Measurements from ENCODE around the gene AFAP1.

The AFAP1 gene

DNA sequence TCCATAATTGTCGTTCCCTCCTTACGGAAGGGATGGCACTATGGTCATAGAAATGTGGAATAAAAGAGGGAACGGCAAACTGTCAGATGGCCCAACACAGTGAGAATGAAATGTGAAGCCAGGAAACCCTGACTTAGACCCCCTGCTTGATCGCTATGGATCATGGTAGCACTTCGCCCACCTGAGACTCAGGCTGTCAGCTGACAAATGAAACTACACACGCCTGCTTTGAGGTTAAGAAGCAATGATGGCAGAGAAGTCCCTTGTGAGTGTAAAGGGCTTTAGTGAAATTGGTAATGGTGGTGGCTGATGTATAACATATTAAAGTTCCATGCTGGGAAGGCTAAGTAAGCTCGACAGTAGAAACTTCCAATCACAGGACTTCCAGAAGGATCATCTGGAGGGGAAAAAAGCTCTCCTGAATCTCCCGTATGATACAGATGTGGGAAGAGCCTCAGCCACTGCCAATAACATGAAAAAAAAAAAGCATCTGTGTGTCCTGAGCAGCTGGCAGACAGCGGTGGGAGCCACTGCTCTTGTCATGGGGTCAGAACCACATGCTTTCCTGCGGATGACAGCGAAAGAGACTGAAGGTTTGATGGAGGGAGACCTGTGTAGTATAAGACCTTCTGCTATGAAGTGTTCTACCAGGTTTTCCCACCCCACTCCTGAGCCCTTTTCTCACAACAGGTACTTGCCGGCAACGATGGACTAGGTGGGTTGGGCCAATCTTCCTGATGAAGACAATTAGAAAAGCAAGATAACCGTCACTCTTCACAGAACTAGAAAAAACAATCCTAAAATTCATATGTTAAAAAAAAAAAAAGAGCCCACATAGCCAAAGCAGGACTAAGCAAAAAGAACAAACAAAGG is 107.6 kb downstream of the AFAP1 start:
- no peak for DNase-seq

GRCh38 chr4:7831330-7831729 is 108.3 kb downstream of the AFAP1 start:
- no peak for DNase-seq

DNA sequence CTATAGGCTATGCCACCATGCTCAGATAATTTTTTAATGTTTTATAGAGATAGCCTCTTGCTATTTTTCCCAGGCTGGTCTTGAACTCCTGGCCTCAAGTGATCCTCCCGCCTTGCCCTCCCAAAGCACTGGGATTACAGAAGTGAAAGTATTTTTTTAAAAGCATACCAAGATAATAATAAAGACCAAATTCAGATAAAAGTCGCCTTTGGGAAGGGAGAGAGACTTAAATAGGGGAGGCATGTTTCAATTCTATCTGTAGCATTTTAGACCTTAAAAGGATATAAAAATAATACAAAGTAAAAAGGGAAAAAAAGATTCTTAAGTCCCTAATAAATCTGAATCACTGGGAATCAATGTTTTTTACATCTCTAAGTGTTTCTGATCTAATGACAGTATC is 108.9 kb downstream of the AFAP1 start:
- DNase-seq, result no peak

GRCh38 chr4:7829652-7830580 is 109.7 kb downstream of the AFAP1 start:
- no peak for DNase-seq

DNA sequence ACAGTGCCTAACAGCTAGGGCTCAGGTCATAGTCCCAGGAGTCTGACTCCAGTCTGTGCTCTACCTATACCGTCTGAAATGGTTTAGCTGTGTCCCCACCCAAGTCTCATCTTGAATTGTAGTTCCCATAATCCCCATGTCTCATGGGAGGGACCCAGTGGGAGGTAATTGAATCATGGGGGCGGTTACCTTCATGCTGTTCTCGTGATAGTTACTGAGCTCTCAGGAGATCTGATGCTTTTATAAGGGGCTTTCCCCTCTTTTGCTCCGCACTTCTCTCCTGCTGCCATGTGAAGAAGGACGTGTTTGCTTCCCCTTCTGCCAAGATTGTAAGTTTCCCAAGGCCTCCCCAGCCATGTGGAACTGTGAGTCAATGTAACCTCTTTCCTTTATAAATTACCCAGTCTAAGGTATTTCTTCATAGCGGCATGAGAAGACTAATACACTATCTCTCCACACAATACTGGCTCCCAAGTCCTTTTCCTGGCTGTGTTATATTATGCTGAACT is 110.8 kb downstream of the AFAP1 start:
- DNase-seq, result no peak

GRCh38 chr4:7828011-7828720 is 111.5 kb downstream of the AFAP1 start:
- DNase-seq, result no peak

DNA sequence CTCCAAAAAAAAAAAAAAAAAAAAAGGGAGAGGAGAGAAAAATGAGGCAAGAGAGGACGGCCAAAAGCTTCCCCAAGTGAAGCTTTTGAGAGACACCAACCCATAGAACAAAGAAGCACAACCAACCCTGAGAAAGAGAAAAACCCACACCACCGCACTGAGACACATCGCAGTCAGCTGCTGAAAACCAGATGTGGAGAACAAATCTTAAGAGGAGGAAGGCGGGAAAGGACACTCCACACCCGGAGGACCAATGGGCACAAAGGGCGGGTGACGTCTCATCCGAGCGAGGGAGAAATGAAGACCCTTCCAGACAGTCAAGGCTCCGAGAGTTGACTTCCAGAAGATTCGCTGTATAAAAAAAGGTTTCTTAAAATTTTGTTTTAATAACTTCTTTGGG is 112.1 kb downstream of the AFAP1 start:
- DNase-seq, result no peak

- no peak for DNase-seq
Observed at GRCh38 chr4:7826909-7827306, 112.8 kb downstream of the AFAP1 start.

DNA sequence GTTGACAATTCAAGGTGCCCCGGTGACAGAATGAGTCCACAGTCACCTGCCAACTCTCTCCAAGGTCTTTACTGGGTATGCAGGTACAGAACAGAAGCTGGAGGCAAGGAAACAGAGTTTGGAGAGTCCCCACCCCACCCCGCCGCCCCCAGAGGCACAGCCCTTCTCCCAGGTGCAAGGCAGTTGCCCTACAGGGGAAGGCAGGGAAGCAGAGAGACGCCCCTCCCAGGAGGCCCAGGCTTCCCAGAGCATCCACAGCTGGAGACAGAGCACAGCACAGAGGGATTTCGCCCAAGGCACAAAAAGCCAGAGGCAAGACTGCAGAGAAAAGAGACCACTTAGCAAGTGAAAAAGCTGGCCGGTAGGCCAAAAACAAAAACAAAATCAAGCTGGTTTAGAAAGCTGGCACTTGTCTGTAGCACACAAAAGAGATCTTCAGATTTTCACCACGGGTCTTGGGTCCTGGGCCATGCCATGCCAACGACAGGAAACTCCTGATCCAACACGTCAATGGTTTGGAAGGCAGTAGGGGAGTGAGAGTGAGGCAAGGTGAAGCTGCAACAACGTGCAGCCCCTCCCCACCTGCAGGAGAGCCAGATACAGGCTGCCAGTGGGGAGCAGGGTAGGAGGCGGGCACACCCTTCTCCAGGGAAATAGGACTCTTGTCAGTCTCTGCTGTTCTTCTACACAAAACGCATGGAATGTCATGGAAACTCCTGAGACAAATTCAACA is 113.3 kb downstream of the AFAP1 start:
- no peak for DNase-seq

GRCh38 chr4:7824218-7824617 is 115.4 kb downstream of the AFAP1 start:
- DNase-seq, result no peak

- DNase-seq, result no peak
Observed at GRCh38 chr4:7823416-7823824, 116.2 kb downstream of the AFAP1 start.

DNA sequence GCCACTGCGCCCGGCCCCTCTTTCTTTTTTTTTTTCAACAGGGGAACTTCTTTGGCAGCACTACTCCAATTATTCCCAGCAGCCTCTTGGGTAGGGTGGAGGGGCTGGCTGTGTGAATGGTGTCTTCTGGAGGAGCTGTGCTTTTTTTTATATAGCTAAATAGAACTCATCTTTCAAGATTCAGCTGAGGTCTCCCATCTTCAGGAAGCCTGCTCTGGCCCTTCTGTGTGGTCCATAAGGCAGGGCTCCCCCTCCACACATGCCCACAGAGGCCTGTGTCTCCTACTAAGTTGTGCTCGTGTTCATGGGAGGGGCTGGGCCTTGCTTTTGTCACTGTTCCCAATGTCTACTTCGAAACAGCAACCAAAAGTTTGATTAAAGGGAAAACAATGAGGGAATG is 116.8 kb downstream of the AFAP1 start:
- DNase-seq, result no peak

- no peak for DNase-seq
Observed at GRCh38 chr4:7822137-7822505, 117.5 kb downstream of the AFAP1 start.

DNA sequence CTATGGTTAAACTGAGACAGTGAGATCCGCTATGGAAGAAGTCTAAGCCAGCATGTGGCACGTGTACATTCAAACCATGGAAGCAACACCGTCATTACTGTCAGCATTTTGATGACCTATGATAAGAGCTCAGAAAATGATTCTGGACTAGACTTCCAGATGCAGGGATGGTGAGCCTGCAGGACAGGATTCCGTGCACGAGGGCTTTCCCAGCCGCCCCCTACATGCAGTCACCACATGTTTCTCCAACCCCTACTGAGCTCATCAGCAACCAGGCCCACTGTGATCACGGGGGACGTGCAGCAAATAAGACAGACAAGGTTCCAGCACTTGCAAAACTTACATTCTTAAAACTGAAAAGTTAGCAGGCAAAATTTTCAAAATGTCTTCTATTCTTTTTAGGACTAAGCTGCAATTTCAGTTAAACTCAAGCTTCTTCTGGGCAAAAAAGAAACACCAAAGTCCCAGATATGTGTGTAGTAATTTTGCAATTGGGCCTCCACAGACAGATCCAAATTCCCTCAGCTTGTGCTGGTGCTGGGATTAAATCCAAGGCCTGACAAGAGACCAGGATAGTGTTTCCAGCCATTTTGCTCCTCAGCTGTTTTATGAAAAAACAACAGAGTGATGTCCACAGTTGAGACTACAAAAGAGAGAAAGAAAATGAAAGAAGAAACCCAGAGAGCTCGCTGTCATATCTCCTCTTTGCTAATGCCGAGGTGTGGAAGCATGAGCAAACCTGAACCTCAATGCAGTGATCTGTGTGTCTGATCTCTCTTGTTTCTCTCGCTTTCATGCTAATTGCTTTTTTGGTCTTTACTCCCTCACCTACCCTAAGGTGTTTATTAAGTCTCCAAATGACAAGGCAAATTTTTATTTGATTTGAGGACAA is 118.2 kb downstream of the AFAP1 start:
- no peak for DNase-seq

GRCh38 chr4:7820031-7820818 is 119.4 kb downstream of the AFAP1 start:
- DNase-seq, result no peak

GRCh38 chr4:7819446-7819845 is 120.2 kb downstream of the AFAP1 start:
- no peak for DNase-seq

DNA sequence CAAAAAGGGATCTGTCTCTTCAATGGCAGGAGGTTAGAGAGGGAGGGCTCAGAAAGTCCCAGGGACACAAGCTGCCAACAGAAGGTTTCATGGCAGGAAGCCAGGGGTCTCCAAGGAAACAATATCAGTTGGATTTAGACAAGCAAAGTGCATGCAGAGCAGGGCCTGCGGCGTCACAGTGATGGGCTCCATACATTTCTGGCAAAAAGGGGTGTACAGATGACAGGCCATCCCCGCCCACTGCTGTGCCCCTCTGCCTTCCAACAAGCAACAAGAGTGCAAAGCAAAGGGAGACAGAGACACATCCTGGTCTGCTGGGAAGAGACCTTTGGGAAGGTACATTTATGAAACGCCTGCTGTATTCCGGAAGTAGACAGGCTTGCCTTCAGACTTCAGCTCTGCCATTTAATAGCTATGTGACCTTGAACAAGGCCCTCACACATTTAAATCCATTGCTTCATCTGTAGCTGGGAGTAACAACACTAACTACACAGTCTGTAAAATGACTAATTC is 121.2 kb downstream of the AFAP1 start:
- DNase-seq, result no peak

DNA sequence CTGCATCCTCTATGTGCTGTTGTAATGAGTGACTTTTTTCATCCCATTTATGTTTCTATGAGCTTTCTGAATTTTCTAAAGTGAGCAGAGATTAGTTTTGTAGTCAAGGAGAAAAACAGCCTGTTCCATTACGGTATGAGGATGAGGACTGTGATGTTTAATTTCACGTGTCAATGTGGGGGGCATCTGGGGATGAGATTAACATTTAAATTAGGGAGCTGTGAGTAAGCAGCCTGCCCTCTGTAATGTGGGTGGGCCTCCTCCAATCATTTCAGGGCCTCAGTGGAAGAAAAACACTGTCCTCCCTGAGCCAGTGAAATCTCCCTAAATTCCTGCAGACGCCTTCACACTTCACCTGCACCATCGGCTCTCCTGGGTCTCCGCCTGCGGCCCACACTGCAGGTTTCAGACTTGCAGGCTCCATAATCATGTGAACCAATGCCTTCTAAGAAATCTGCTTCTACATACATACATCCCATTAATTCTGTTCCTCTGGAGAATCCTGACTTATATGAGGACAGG is 121.7 kb downstream of the AFAP1 start:
- no peak for DNase-seq

DNA sequence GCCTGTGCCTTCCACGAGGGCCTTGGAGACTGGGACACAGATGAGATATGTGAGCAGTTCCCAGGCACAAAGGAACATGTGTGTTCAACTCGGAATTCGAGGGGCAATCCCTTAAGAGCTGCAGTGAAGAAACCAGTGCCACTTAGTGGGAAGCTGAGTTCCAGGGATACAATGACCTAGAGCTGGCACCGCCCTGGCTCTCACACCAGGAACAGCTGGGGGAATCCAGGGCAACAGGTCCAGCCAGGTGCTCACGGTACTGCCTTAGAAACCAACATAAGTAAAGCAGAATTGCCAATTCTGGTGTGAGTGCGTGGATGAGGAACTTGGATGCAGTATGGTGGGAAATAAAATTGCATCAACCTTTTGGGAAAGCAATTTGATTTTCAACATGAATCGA is 122.9 kb downstream of the AFAP1 start:
- DNase-seq, result no peak

GRCh38 chr4:7815981-7816380 is 123.7 kb downstream of the AFAP1 start:
- no peak for DNase-seq

All from NCI-H510A (cell line).